ENCODE data around the gene ZBTB17.

DNA sequence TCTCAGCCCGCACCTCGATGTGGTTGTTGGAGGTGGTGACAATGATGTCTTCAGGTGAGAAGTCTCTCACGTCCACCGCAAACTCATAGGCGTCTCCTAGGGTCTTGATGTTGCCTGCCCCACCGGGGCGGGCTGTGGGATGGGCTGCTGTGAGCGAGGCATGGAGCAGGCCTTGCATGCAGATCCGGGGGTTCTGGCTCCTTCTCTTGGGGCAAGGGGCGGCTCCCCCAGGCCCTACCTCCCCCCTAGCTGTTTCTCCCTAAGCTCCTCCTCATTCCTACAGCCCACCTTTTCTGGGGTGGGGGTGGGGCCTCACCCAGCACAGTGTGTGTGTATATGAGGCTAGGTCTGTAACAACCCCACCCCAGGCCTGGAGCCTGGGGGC, 41.2 kb upstream of the ZBTB17 start:
- TF ChIP-seq, protein P1, sequence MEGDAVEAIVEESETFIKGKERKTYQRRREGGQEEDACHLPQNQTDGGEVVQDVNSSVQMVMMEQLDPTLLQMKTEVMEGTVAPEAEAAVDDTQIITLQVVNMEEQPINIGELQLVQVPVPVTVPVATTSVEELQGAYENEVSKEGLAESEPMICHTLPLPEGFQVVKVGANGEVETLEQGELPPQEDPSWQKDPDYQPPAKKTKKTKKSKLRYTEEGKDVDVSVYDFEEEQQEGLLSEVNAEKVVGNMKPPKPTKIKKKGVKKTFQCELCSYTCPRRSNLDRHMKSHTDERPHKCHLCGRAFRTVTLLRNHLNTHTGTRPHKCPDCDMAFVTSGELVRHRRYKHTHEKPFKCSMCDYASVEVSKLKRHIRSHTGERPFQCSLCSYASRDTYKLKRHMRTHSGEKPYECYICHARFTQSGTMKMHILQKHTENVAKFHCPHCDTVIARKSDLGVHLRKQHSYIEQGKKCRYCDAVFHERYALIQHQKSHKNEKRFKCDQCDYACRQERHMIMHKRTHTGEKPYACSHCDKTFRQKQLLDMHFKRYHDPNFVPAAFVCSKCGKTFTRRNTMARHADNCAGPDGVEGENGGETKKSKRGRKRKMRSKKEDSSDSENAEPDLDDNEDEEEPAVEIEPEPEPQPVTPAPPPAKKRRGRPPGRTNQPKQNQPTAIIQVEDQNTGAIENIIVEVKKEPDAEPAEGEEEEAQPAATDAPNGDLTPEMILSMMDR (IDR thresholded peaks at IDR 0.05; ENCODE audit: low read depth, low read length) = no peak
- no peak for TF ChIP-seq POLR2A (IDR thresholded peaks at IDR 0.05; ENCODE audit: extremely low read depth, insufficient read length)
- TF ChIP-seq, protein P2, sequence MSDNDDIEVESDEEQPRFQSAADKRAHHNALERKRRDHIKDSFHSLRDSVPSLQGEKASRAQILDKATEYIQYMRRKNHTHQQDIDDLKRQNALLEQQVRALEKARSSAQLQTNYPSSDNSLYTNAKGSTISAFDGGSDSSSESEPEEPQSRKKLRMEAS (IDR thresholded peaks at IDR 0.05; ENCODE audit: low read depth, low read length) = no peak
